GM18505 (cell line): ENCODE measurements around the gene GRB14.

Experiments
- ATAC-seq: cut with Tn5 transposase; IDR thresholded peaks from one replicate; pipeline ENCODE4 v1.9.1; 2021; ENCODE audit not compliant: unreplicated experiment
- POLR2A ChIP-seq: IDR thresholded peaks from 4 replicates; pipeline ENCODE4 v1.6.1; 2011; ENCODE audit warnings: borderline replicate concordance; ENCODE audit not compliant: insufficient read depth, insufficient read length; ENCODE audit errors: extremely low read depth

Gene GRB14

GRCh38 chr2:164515734-164516133 lies 105.5 kb downstream of the GRB14 start:
- no peak for TF ChIP-seq POLR2A
- no peak for ATAC-seq

- TF ChIP-seq POLR2A, result no peak
- ATAC-seq, result no peak
Observed at GRCh38 chr2:164515030-164515429, 106.3 kb downstream of the GRB14 start.

DNA sequence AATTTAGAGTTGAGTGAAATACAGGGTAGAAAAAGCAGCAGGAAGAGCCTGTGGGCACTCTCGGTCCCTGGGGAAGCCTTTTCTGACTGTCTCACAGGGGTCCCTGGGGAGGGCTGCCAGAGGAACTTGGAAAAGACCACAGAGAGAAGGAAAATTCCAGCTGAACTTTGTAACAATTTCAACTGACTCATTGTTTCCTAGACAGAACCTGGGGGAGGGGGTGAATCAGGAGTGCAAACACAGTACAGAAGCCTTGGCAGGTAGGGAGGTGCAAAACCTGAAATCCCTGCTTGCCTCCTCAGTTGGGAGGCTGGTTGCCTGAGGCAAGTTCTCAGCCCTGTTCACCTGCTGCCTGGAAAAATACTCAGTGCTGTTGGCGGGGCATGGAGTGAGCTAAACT lies 106.8 kb downstream of the GRB14 start:
- ATAC-seq, result no peak
- TF ChIP-seq POLR2A, result no peak

- no peak for ATAC-seq
- TF ChIP-seq POLR2A, result no peak
Observed at GRCh38 chr2:164512871-164513270, 108.4 kb downstream of the GRB14 start.

DNA sequence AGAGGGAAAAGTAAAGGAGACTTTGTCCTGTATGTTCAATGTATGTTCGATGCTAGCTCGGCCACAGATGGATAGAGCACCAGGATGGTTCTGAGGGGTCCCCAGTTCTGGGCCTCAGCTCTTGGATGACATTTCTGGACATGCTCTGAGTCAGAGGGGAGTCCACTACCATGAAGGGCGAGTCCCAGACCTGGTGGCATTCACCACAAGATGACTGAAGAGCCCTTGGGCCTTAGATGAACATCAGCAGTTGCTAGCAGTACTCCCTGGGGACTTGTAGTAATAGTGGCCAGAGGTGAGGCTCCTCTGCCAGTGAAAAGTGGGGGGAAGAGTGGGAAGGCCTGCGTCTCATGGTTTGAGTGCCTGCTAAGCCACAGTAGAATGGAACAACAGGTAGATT lies 109.5 kb downstream of the GRB14 start:
- TF ChIP-seq POLR2A, result no peak
- ATAC-seq, result no peak

- no peak for TF ChIP-seq POLR2A
- no peak for ATAC-seq
Observed at GRCh38 chr2:164510895-164511294, 110.4 kb downstream of the GRB14 start.

- no peak for TF ChIP-seq POLR2A
- no peak for ATAC-seq
Observed at GRCh38 chr2:164509137-164509877, 112.0 kb downstream of the GRB14 start.

DNA sequence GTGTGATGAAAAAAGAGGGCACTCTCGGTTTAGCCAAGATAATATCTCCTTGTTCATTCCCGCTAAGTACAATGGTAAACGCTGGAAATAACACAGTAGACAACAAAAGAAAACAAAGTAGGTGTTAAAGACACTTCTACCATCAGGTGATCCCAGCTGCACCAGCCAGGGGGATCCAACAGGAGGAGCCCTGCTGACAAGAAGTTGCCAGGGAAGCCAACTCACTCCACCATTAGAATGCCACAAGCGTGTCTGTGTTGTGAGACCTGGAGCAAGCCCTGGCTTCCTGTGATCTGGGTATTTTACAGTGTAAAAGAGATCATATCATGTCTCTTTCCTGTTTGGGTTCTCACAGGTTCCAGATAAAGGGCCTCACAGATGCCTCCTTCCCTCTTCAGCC lies 117.0 kb downstream of the GRB14 start:
- TF ChIP-seq POLR2A, result no peak
- no peak for ATAC-seq

DNA sequence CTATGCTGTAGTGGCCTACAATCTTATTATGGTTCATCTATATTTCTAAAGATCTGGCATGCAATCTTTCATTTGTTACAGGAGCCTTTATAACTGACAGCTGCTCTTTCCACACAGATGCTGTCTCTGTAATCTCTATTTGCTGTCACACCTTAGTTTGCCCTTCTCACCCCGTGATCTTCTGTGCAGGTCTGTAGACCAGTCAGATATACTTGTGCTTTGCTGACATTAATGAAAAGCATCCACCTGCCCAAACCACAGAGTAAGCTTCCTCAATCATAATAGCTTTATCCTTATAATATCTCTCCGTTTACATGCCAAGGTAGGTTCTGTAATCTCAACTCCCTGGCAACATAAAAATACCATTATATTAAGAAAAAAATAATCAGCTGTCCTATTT lies 122.4 kb downstream of the GRB14 start:
- no peak for TF ChIP-seq POLR2A
- ATAC-seq, result no peak

DNA sequence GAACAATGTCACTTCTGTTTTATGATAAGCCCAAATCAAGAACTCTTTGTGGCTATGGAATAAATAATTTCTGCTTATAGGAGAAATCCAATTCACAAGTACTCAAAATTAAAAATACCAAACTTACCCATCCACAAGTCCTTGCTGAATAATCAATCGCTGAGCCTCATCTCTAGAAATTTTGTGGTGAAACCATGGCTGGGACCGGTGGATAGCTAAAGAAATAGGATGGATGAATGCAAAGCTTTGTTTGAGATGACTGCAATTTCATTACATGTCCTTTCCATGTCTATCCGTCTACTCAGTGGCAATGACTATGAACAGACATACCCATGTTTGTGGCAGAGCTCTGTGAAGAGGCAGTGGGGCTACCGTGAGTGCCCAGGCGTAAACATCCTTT lies 124.4 kb downstream of the GRB14 start:
- ATAC-seq, result no peak
- no peak for TF ChIP-seq POLR2A

DNA sequence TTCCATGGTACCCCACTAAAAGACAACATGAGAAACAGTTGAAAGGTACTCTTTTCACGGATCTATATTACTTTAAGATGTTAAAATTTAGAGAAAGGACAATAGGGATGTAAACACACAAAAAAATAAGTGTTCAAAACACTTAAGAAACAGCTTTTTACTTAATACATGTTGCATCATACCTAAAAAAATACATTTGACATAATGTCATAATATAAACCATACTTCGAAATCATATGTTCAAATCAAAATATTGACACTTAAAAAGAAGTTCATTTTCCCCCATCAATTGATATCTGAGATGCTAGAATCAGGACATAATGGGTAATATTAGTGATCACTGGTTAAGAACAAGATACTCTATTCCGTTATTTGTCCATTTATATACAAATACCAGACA lies 124.9 kb downstream of the GRB14 start:
- ATAC-seq, result no peak
- no peak for TF ChIP-seq POLR2A

- no peak for ATAC-seq
- TF ChIP-seq POLR2A, result no peak
Observed at GRCh38 chr2:164495491-164496223, 125.6 kb downstream of the GRB14 start.

GRCh38 chr2:164485541-164485940 lies 135.7 kb downstream of the GRB14 start:
- no peak for TF ChIP-seq POLR2A
- ATAC-seq, result no peak

GRCh38 chr2:164479460-164479859 lies 141.8 kb downstream of the GRB14 start:
- no peak for ATAC-seq

GRCh38 chr2:164478205-164478604 lies 143.1 kb downstream of the GRB14 start:
- ATAC-seq, result no peak
- TF ChIP-seq POLR2A, result no peak

More at GRCh38 chr2:164479460-164479859, 141.8 kb downstream of the GRB14 start:
- TF ChIP-seq POLR2A, result no peak

DNA sequence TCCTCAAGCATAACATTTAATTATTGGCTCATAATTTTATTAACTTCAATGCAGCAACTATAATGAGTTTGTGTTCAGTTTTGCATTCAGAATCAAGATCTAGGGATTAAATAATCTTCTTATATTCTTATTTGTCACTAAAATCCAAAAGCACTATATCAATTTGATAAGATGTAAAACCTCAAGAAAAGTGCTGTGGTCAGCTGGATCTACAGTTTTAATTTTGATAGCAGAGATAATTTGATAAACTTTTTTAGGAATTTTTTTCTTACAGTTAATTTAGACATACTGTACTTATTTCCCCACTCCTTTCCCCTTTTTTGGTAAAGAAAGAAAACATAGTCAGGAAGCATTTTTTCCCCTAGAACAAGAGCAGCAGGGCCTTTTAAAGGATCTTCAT lies 146.4 kb downstream of the GRB14 start:
- no peak for TF ChIP-seq POLR2A
- no peak for ATAC-seq
